PC-3 (cell line): ENCODE results near the gene SMYD3. TPM values are rescaled to one million over a fixed set of nuclear protein-coding genes. Genes with fewer than 3 reads are reported as not detected.
A peak's percentile ranks its signal among the peaks of the same experiment; 100 is the strongest.

ENCODE experiments used
- ATAC-seq: fragments of 200-7000 bp; cut with Tn5 transposase; 2 replicates; pipeline ENCODE4 v1.9.1; 2020; ENCODE audit warnings: mild to moderate bottlenecking, moderate library complexity
- BruUV-seq: library from RNA; stranded (reverse); fragments of 400-500 nt; replicated peaks from 2 replicates; lab custom pipeline; 2021; lab: Mats Ljungman, UMichigan
- CTCF ChIA-PET: fragments of 300-600 bp; sonication (Branson Sonifier 250); formaldehyde crosslinking; loops from one replicate; lab custom pipeline; 2022; ENCODE audit warnings: antibody characterized with exemption; lab: Charles Lee
- POLR2A ChIA-PET: fragments of 300-600 bp; sonication (Branson Sonifier 250); formaldehyde crosslinking; loops from one replicate; lab custom pipeline; 2022; ENCODE audit warnings: antibody characterized with exemption; ENCODE audit not compliant: unreplicated experiment; lab: Charles Lee
- DNase-seq: peaks from one replicate; pipeline ENCODE4 v3.0.0-alpha.2; 2015
- H2AFZ ChIP-seq: fragments of 300-600 bp; sonication (generic); 2 replicates; pipeline ENCODE4 v1.6.0; 2016; ENCODE audit warnings: antibody characterized with exemption, low read length
- H3F3A ChIP-seq: fragments of 300-600 bp; sonication (generic); one replicate; pipeline ENCODE4 v1.6.0; 2017; ENCODE audit warnings: antibody characterized with exemption, low read length, control low read depth, mild to moderate bottlenecking; ENCODE audit not compliant: unreplicated experiment
- H3K27ac ChIP-seq: fragments of 300-600 bp; sonication (generic); 2 replicates; pipeline ENCODE4 v1.5.1; 2016; ENCODE audit warnings: mild to moderate bottlenecking, low read length
- H3K27me3 ChIP-seq: fragments of 300-600 bp; sonication (generic); 2 replicates; pipeline ENCODE4 v1.6.1; 2016; ENCODE audit warnings: low read length, mixed read lengths
- H3K36me3 ChIP-seq: fragments of 300-600 bp; sonication (generic); 2 replicates; pipeline ENCODE4 v1.6.1; 2016; ENCODE audit warnings: low read depth, mixed run types, low read length, mixed read lengths
- H3K4me1 ChIP-seq: fragments of 300-600 bp; sonication (generic); 2 replicates; pipeline ENCODE4 v1.5.1; 2016; ENCODE audit warnings: low read length; ENCODE audit not compliant: insufficient read depth
- H3K4me2 ChIP-seq: fragments of 300-600 bp; sonication (generic); 2 replicates; pipeline ENCODE4 v1.6.0; 2016; ENCODE audit warnings: low read length
- H3K4me3 ChIP-seq: fragments of 300-600 bp; sonication (generic); 2 replicates; pipeline ENCODE4 v1.5.1; 2016; ENCODE audit warnings: mild to moderate bottlenecking, low read length, mixed read lengths
- H3K79me2 ChIP-seq: fragments of 300-600 bp; sonication (generic); 2 replicates; pipeline ENCODE4 v1.6.1; 2017; ENCODE audit warnings: low read length, mixed read lengths
- H3K9ac ChIP-seq: fragments of 300-600 bp; sonication (generic); 2 replicates; pipeline ENCODE4 v1.6.0; 2016; ENCODE audit warnings: mild to moderate bottlenecking, low read length
- H3K9me2 ChIP-seq: fragments of 300-600 bp; sonication (generic); replicated peaks from 2 replicates; pipeline ENCODE4 v1.6.1; 2016; ENCODE audit warnings: mixed run types, low read length, mixed read lengths
- H3K9me3 ChIP-seq: fragments of 300-600 bp; sonication (generic); 2 replicates; pipeline ENCODE4 v1.6.1; 2016; ENCODE audit warnings: low read length, mixed read lengths
- H4K20me1 ChIP-seq: fragments of 300-600 bp; sonication (generic); 2 replicates; pipeline ENCODE4 v1.6.1; 2016; ENCODE audit warnings: low read length, mixed read lengths
- EZH2 ChIP-seq: fragments of 300-600 bp; sonication (generic); IDR thresholded peaks from one replicate; pipeline ENCODE4 v1.6.1; 2017; ENCODE audit warnings: antibody characterized with exemption, mild to moderate bottlenecking, low read length; ENCODE audit not compliant: unreplicated experiment
- EZH2phosphoT487 ChIP-seq: fragments of 300-600 bp; sonication (generic); IDR thresholded peaks from 2 replicates; pipeline ENCODE4 v1.6.1; 2018; ENCODE audit warnings: mild to moderate bottlenecking, antibody characterized with exemption, low read length, borderline replicate concordance
- intact Hi-C: fragments of 100-400 bp; cut with micrococcal nuclease; formaldehyde crosslinking; loops from 2 replicates; pipeline ENCODE4 v1.9.0; 2023
- total RNA-seq: library from RNA; depleted of rRNA; stranded (reverse); fragments of >200 nt; gene quantifications from 2 replicates; pipeline ENCODE4 v1.2.3, GENCODE V29; 2014
- TF ChIP-seq, protein P1 (sequence below): fragments of 300-600 bp; sonication (generic); conservative IDR thresholded peaks from 2 replicates; pipeline ENCODE4 v1.5.1; 2017; ENCODE audit warnings: antibody characterized with exemption, low read depth, mild to moderate bottlenecking, low read length

SMYD3 gene
- total RNA-seq, 1 experiment from 2014 or later, result 33.0 TPM

DNA sequence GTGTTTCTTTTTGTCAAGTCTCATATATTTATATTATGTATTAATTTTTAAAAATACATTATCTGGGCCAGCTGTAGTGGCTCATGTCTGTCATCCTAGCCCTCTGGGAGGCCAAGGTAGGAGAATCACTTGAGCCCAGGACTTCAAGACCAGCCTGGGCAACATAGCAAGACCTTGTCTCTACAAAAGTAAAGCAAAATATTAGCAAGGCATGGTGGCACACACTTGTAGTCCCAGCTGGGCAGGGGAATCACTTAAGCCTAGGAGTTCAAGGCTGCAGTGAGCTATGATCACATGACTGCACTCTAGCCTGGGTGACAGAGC, 189.1 kb downstream of the SMYD3 start:
- ChIA-PET POLR2A (no interaction called here), CTCF (interaction anchor here (0.7 to 0.8 kb wide), 2 partner anchors 37 to 135 kb away, joined by 3 to 6 read pairs; no protein-coding TSS in a partner anchor)
- Histone ChIP-seq H3K9me3 (no peaks in the 10 kb centered on the region), H3K4me2 (no peak overlapping the region), H3K4me3 (no peak overlapping the region), H3K27ac (no peak overlapping the region), H2AFZ (no peak overlapping the region), H3K27me3 (no peaks in the 10 kb centered on the region), H3K36me3 (no peaks in the 10 kb centered on the region), H3K79me2 (no peaks in the 10 kb centered on the region), H3K4me1 (peaks cover 16% of the 10 kb centered on the region), H3K9me2 (no peaks in the 10 kb centered on the region), H3K9ac (no peak overlapping the region), H4K20me1 (no peaks in the 10 kb centered on the region), H3F3A (no peaks in the 10 kb centered on the region)
- no TSS peak for BruUV-seq
- DNase-seq (no peak), ATAC-seq (no peak)
- TF ChIP-seq EZH2 (no peak), EZH2phosphoT487 (no peak)
- TF ChIP-seq, protein P1, sequence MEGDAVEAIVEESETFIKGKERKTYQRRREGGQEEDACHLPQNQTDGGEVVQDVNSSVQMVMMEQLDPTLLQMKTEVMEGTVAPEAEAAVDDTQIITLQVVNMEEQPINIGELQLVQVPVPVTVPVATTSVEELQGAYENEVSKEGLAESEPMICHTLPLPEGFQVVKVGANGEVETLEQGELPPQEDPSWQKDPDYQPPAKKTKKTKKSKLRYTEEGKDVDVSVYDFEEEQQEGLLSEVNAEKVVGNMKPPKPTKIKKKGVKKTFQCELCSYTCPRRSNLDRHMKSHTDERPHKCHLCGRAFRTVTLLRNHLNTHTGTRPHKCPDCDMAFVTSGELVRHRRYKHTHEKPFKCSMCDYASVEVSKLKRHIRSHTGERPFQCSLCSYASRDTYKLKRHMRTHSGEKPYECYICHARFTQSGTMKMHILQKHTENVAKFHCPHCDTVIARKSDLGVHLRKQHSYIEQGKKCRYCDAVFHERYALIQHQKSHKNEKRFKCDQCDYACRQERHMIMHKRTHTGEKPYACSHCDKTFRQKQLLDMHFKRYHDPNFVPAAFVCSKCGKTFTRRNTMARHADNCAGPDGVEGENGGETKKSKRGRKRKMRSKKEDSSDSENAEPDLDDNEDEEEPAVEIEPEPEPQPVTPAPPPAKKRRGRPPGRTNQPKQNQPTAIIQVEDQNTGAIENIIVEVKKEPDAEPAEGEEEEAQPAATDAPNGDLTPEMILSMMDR, result no peak
- intact Hi-C loops, result no loop called here

DNA sequence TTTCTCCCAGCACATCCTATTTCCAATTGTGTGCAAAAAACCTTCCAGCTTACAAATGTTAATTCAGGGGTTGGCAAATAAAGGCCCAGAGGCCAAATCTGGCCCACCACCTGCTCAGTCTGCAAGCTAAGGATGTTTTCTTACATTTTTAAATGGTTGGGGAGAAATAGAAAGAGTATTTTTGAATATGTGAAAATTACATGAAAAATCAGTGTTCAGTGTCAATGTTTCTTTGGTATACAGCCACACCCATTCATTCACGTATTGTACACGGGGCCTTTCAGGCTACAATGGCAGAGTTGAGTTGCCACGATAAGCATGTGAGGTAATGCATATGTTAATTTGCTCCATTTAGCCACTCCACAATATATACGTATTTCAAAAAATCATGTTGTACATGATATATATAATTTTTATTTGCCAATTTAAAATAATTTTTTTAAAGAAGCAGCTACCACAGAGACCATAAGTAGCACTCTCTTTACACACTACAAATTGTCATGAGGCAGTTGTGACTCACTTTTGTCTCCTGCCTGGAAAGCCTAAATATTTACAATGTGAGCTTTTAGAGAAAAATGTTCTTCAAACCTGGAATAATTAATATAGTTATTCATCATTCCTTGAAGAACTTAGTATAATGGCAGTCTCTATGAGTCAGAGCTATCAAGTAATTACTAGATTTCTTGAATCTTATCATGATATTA, 189.6 kb downstream of the SMYD3 start:
- no peaks in the 10 kb centered on the region for H3K9me3 ChIP-seq
- TF ChIP-seq, protein P1, result no peak
- TF ChIP-seq EZH2 (no peak), EZH2phosphoT487 (no peak)
- H3F3A ChIP-seq, result no peaks in the 10 kb centered on the region
- H3K27ac ChIP-seq, result peak overlapping the region; percentile 40
- peak overlapping the region; percentile 56 for H3K4me2 ChIP-seq
- no peaks in the 10 kb centered on the region for H3K27me3 ChIP-seq
- 0 out of 2 replicates have a peak overlapping the region, but pooled peaks have one; percentile 1 for H3K9ac ChIP-seq
- BruUV-seq, result no TSS peak
- no peak overlapping the region for H3K4me3 ChIP-seq
- ChIA-PET POLR2A (no interaction called here), CTCF (interaction anchor here (0.7 to 0.8 kb wide), 2 partner anchors 36 to 136 kb away, joined by 3 to 6 read pairs; no protein-coding TSS in a partner anchor)
- no peaks in the 10 kb centered on the region for H3K79me2 ChIP-seq
- intact Hi-C loops, result no loop called here
- no peaks in the 10 kb centered on the region for H3K36me3 ChIP-seq
- no peaks in the 10 kb centered on the region for H3K9me2 ChIP-seq
- no peaks in the 10 kb centered on the region for H4K20me1 ChIP-seq
- ATAC-seq, result peak; percentile 96
- H2AFZ ChIP-seq, result peak overlapping the region; percentile 37
- H3K4me1 ChIP-seq, result peaks cover 16% of the 10 kb centered on the region
- peak; percentile 80 for DNase-seq

DNA sequence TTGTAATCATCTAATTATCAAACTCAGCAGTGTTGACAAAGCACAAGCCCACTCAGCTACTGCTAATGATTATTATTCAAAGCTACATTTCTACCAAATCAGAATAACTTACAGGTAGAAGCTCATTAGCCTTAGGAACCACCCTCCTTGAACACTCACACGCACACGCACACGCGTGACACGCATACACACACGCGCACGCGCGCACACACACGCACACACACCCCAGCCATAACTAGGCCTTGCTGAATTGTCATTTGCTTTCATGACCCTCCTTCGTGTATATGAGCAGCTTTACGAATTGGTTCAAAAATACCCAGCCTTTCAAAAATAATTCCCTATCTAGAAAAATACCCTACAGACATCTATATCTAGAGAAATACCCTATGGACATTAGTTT, 195.6 kb downstream of the SMYD3 start:
- Histone ChIP-seq H4K20me1 (no peaks in the 10 kb centered on the region), H2AFZ (no peak overlapping the region), H3K4me3 (no peak overlapping the region), H3K4me1 (no peaks in the 10 kb centered on the region), H3K27ac (no peak overlapping the region), H3F3A (no peaks in the 10 kb centered on the region), H3K79me2 (no peaks in the 10 kb centered on the region), H3K9ac (no peak overlapping the region), H3K4me2 (no peak overlapping the region), H3K9me3 (no peaks in the 10 kb centered on the region), H3K27me3 (no peaks in the 10 kb centered on the region), H3K36me3 (no peaks in the 10 kb centered on the region), H3K9me2 (no peaks in the 10 kb centered on the region)
- no TSS peak for BruUV-seq
- DNase-seq (no peak), ATAC-seq (no peak)
- TF ChIP-seq EZH2 (no peak), EZH2phosphoT487 (no peak)
- TF ChIP-seq, protein P1, result no peak
- CTCF ChIA-PET, result no interaction called here
- POLR2A ChIA-PET, result no interaction called here
- intact Hi-C loops, result no loop called here
